H1 (cell line): ENCODE results near the gene TMEM139. TPM values are rescaled to one million over a fixed set of nuclear protein-coding genes. Genes with fewer than 3 reads are reported as not detected.

Source experiments
- CTCF ChIA-PET: fragments of 300-600 bp; sonication (Branson Sonifier 250); formaldehyde crosslinking; loops from one replicate; lab custom pipeline; 2021; ENCODE audit not compliant: partially characterized antibody; lab: Charles Lee
- POLR2A ChIA-PET: fragments of 300-600 bp; sonication (Branson Sonifier 250); formaldehyde crosslinking; loops from one replicate; lab custom pipeline; 2021; ENCODE audit warnings: inconsistent platforms; ENCODE audit not compliant: partially characterized antibody; lab: Charles Lee
- DNase-seq, 2 experiments: peaks; one replicate each; pipeline versions ENCODE4 v3.0.0 to v3.0.0-alpha.2; 2010 to 2022; ENCODE audit warnings: low spot score in 2 of 2, low read depth in 1 of 2, mixed read lengths in 1 of 2
- FAIRE-seq: peaks from 2 replicates; lab custom pipeline; 2011; peaks lifted over from hg19 to GRCh38; lab: Jason Lieb, UNC
- H2AFZ ChIP-seq: 2 replicates; pipeline ENCODE4 v1.8.1; 2012; ENCODE audit warnings: low read length, inconsistent platforms
- H2AK5ac ChIP-seq: 2 replicates; pipeline ENCODE4 v1.6.1; 2013; ENCODE audit warnings: low read depth, low read length
- H2BK120ac ChIP-seq: replicated peaks from 2 replicates; pipeline ENCODE3; 2013; ENCODE audit warnings: low read depth, low read length, inconsistent platforms
- H2BK12ac ChIP-seq: 2 replicates; pipeline ENCODE4 v1.6.1; 2013; ENCODE audit warnings: low read depth, low read length
- H2BK15ac ChIP-seq: 2 replicates; pipeline ENCODE4 v1.6.1; 2013; ENCODE audit warnings: low read length
- H2BK20ac ChIP-seq: 2 replicates; pipeline ENCODE4 v1.6.1; 2013; ENCODE audit warnings: low read length
- H2BK5ac ChIP-seq: 2 replicates; pipeline ENCODE4 v1.6.1; 2013; ENCODE audit warnings: low read depth, low read length
- H3K14ac ChIP-seq: 2 replicates; pipeline ENCODE4 v1.6.1; 2013; ENCODE audit warnings: inconsistent platforms; ENCODE audit not compliant: insufficient read length
- H3K18ac ChIP-seq: 2 replicates; pipeline ENCODE4 v1.6.1; 2013; ENCODE audit warnings: low read length; ENCODE audit errors: extremely low read depth
- H3K23ac ChIP-seq: 2 replicates; pipeline ENCODE4 v1.6.1; 2013; ENCODE audit warnings: inconsistent platforms; ENCODE audit not compliant: insufficient read length
- H3K23me2 ChIP-seq: 2 replicates; pipeline ENCODE4 v1.6.1; 2013; ENCODE audit warnings: low read depth, low read length
- H3K27ac ChIP-seq: 2 replicates; pipeline ENCODE4 v1.6.1; 2011; ENCODE audit warnings: low read depth, low read length, inconsistent platforms
- H3K27me3 ChIP-seq, 4 experiments: replicated peaks in 1 of 4; 1 replicate in 1 of 4; 2 replicates in 3 of 4; pipeline versions ENCODE4 v1.6.1 to v1.8.1; 2011 to 2013; ENCODE audit warnings: low read length in 3 of 4, mild to moderate bottlenecking in 3 of 4, inconsistent platforms in 2 of 4, mixed read lengths in 2 of 4, moderate library complexity in 1 of 4; ENCODE audit not compliant: control insufficient read depth in 3 of 4, insufficient read depth in 3 of 4; ENCODE audit errors: extremely low read depth in 1 of 4
- H3K36me3 ChIP-seq, 4 experiments: 2 replicates each; pipeline versions ENCODE4 v1.6.1 to v1.8.1; 2011 to 2013; ENCODE audit warnings: mild to moderate bottlenecking in 4 of 4, low read length in 3 of 4, moderate library complexity in 2 of 4, control low read depth in 1 of 4, inconsistent platforms in 1 of 4; ENCODE audit not compliant: insufficient read depth in 4 of 4, control insufficient read depth in 2 of 4
- H3K4ac ChIP-seq: replicated peaks from 2 replicates; pipeline ENCODE3; 2013; ENCODE audit warnings: low read length, low read depth, mixed read lengths, inconsistent platforms; ENCODE audit not compliant: insufficient read length
- H3K4me1 ChIP-seq, 4 experiments: replicated peaks in 1 of 4; 1 replicate in 1 of 4; 2 replicates in 3 of 4; pipeline versions ENCODE4 v1.6.1 to v1.8.1; 2011 to 2013; ENCODE audit warnings: low read length in 3 of 4, inconsistent platforms in 2 of 4, mixed read lengths in 1 of 4; ENCODE audit not compliant: insufficient read depth in 4 of 4, control insufficient read depth in 3 of 4
- H3K4me2 ChIP-seq, 2 experiments: 2 replicates each; pipeline versions ENCODE4 v1.6.1 to v1.8.1; 2011 to 2013; ENCODE audit warnings: low read depth in 2 of 2, low read length in 2 of 2, control low read depth in 1 of 2, inconsistent platforms in 1 of 2, mild to moderate bottlenecking in 1 of 2; ENCODE audit not compliant: insufficient read depth in 1 of 2
- H3K4me3 ChIP-seq, 4 experiments: fragments of 200-600, 300-600 bp in 1 of 4; sonication (generic), shearing (Covaris generic), sonication (Bioruptor Twin) in 1 of 4; 2 replicates each; pipeline versions ENCODE4 v1.5.1 to v1.8.1; 2011 to 2016; ENCODE audit warnings: low read length in 4 of 4, low read depth in 3 of 4, control low read depth in 2 of 4, inconsistent platforms in 2 of 4, mild to moderate bottlenecking in 2 of 4, mixed read lengths in 1 of 4, moderate library complexity in 1 of 4; ENCODE audit not compliant: insufficient read depth in 2 of 4; ENCODE audit errors: extremely low read depth in 1 of 4
- H3K56ac ChIP-seq: replicated peaks from 2 replicates; pipeline ENCODE3; 2013; ENCODE audit warnings: low read depth, mild to moderate bottlenecking, mixed read lengths, low read length, inconsistent platforms; ENCODE audit not compliant: insufficient read length
- H3K79me1 ChIP-seq: 2 replicates; pipeline ENCODE4 v1.6.1; 2013; ENCODE audit warnings: low read depth, low read length, control low read depth
- H3K79me2 ChIP-seq, 2 experiments: 2 replicates each; pipeline versions ENCODE4 v1.6.1 to v1.8.1; 2012 to 2013; ENCODE audit warnings: low read length in 2 of 2, mild to moderate bottlenecking in 2 of 2, inconsistent platforms in 1 of 2; ENCODE audit not compliant: insufficient read depth in 2 of 2, control insufficient read depth in 1 of 2
- H3K9ac ChIP-seq, 4 experiments: replicated peaks in 1 of 4; 1 replicate in 1 of 4; 2 replicates in 3 of 4; pipeline versions ENCODE4 v1.6.1 to v1.8.1; 2011 to 2013; ENCODE audit warnings: low read depth in 3 of 4, low read length in 3 of 4, control low read depth in 2 of 4, mild to moderate bottlenecking in 2 of 4, moderate library complexity in 2 of 4, inconsistent platforms in 1 of 4; ENCODE audit errors: extremely low read depth in 1 of 4
- H3K9me3 ChIP-seq, 2 experiments: 2 replicates each; pipeline versions ENCODE4 v1.6.1 to v1.8.1; 2012 to 2013; ENCODE audit warnings: mild to moderate bottlenecking in 2 of 2, moderate library complexity in 2 of 2, control low read depth in 1 of 2, inconsistent platforms in 1 of 2, low read depth in 1 of 2, low read length in 1 of 2, mixed read lengths in 1 of 2; ENCODE audit not compliant: insufficient read depth in 2 of 2
- H4K20me1 ChIP-seq, 2 experiments: replicated peaks in 1 of 2; 2 replicates each; pipeline versions ENCODE3 to v1.8.1; 2011 to 2013; ENCODE audit warnings: inconsistent platforms in 2 of 2, low read length in 2 of 2, mild to moderate bottlenecking in 1 of 2; ENCODE audit not compliant: insufficient read depth in 2 of 2, control insufficient read depth in 1 of 2
- H4K5ac ChIP-seq: 2 replicates; pipeline ENCODE4 v1.6.1; 2013; ENCODE audit warnings: low read length, low read depth, mixed read lengths, inconsistent platforms; ENCODE audit not compliant: insufficient read length
- H4K8ac ChIP-seq: 2 replicates; pipeline ENCODE4 v1.8.0; 2013; ENCODE audit warnings: mild to moderate bottlenecking, moderate library complexity, low read length, inconsistent platforms; ENCODE audit not compliant: insufficient read depth; ENCODE audit errors: extremely low read depth
- H4K91ac ChIP-seq: replicated peaks from 2 replicates; pipeline ENCODE3; 2013; ENCODE audit warnings: low read length, mixed read lengths, inconsistent platforms; ENCODE audit not compliant: insufficient read length
- ASH2L ChIP-seq: fragments of 200-600, 300-600 bp; sonication (generic); IDR thresholded peaks from one replicate; pipeline ENCODE4 v1.7.1; 2017; ENCODE audit warnings: low read length
- ATF3 ChIP-seq: IDR thresholded peaks from 2 replicates; pipeline ENCODE4 v1.6.1; 2011; ENCODE audit warnings: low read depth, mild to moderate bottlenecking, low read length; ENCODE audit not compliant: insufficient read depth
- BACH1 ChIP-seq: IDR thresholded peaks from 2 replicates; pipeline ENCODE4 v1.6.1; 2012; ENCODE audit warnings: low read length, improper control_type of control experiment
- EGR1 ChIP-seq: IDR thresholded peaks from 2 replicates; pipeline ENCODE4 v1.6.1; 2011; ENCODE audit warnings: low read depth, low read length, borderline replicate concordance
- EP300 ChIP-seq, 2 experiments: IDR thresholded peaks; 1 replicate in 1 of 2; 2 replicates in 1 of 2; pipeline ENCODE4 v1.6.1; 2011 to 2012; ENCODE audit warnings: low read depth in 2 of 2, low read length in 2 of 2, mild to moderate bottlenecking in 2 of 2, borderline replicate concordance in 1 of 2, inconsistent platforms in 1 of 2, moderate library complexity in 1 of 2
- JUN ChIP-seq: IDR thresholded peaks from 2 replicates; pipeline ENCODE4 v1.6.1; 2011; ENCODE audit warnings: low read depth, mild to moderate bottlenecking, improper control_type of control experiment, low read length
- KDM1A ChIP-seq: fragments of 200-600, 300-600 bp; sonication (generic); IDR thresholded peaks from 2 replicates; pipeline ENCODE4 v1.7.1; 2016; ENCODE audit warnings: mild to moderate bottlenecking, low read length, borderline replicate concordance
- KDM4A ChIP-seq: IDR thresholded peaks from one replicate; pipeline ENCODE4 v1.7.1; 2012; ENCODE audit warnings: low read depth, mild to moderate bottlenecking, moderate library complexity, low read length, inconsistent platforms; ENCODE audit not compliant: severe bottlenecking
- MAX ChIP-seq: IDR thresholded peaks from 2 replicates; pipeline ENCODE4 v1.6.1; 2012; ENCODE audit warnings: inconsistent platforms
- NANOG ChIP-seq: IDR thresholded peaks from 2 replicates; pipeline ENCODE4 v1.6.1; 2011; ENCODE audit warnings: low read length, low read depth, mild to moderate bottlenecking, inconsistent platforms; ENCODE audit not compliant: insufficient read depth, poor library complexity, severe bottlenecking
- POLR2AphosphoS5 ChIP-seq: IDR thresholded peaks from 2 replicates; pipeline ENCODE4 v1.6.1; 2011; ENCODE audit warnings: low read depth, low read length
- RAD21 ChIP-seq, 2 experiments: IDR thresholded peaks in 1 of 2; conservative IDR thresholded peaks in 1 of 2; 2 replicates each; pipeline ENCODE4 v1.6.1; 2011; ENCODE audit warnings: low read depth in 2 of 2, low read length in 2 of 2, improper control_type of control experiment in 1 of 2, inconsistent platforms in 1 of 2, mild to moderate bottlenecking in 1 of 2, moderate library complexity in 1 of 2
- WGBS, 2 experiments: shearing (Covaris generic) in 1 of 2; methylation state at CpG; one replicate each; pipeline versions ENCODE4 v1.1.6 to v1.1.7; 2013 to 2015; ENCODE audit warnings: low lambda C conversion rate in 2 of 2, mixed read lengths in 2 of 2, inconsistent platforms in 1 of 2, low coverage in 1 of 2, missing lambda C conversion rate in 1 of 2; ENCODE audit not compliant: insufficient replicate concordance in 2 of 2, insufficient coverage in 1 of 2, insufficient read length in 1 of 2; ENCODE audit errors: extremely low coverage in 1 of 2, missing lambda C conversion rate in 1 of 2; 5-methylcytosine and 5-hydroxymethylcytosine counted together
- polyA plus RNA-seq, 7 experiments: library from polyadenylated mRNA; depleted of rRNA in 3 of 7; stranded (reverse) in 5 of 7; unstranded in 2 of 7; fragments of >200 nt in 5 of 7; fragments of 200-250 nt in 2 of 7; gene quantifications; 1 replicate in 5 of 7; 2 replicates in 1 of 7; 4 replicates in 1 of 7; pipeline versions ENCODE4 v1.2.1 to v1.2.3, GENCODE V29; 2011 to 2013; ENCODE audit warnings: missing spikeins in 2 of 7, mixed read lengths in 2 of 7
- total RNA-seq: library from RNA; stranded (reverse); fragmentation: NEBNext Ultra II Directional; extraction: Animal tissue kit (Norgen Biotek cat#: 25700); gene quantifications from 2 replicates; pipeline ENCODE4 v1.2.1, GENCODE V29; 2021

TMEM139 gene
- total and polyA plus RNA-seq, 2 of the 8 experiments (the other 6 are each of a cell fraction or from before 2014, with no cell fraction given), result 3.2 to 6.7 TPM

- H2BK5ac ChIP-seq, result no peak overlapping the region
- no peak overlapping the region for H4K8ac ChIP-seq
- H4K91ac ChIP-seq, result no peak overlapping the region
- no peaks in the 10 kb centered on the region for H3K79me2 ChIP-seq
- H4K5ac ChIP-seq, result no peak overlapping the region
- H3K4me3 ChIP-seq, result no peak overlapping the region
- no peak for TF ChIP-seq EP300 (IDR thresholded peaks at IDR 0.05; ENCODE audit: borderline replicate concordance in 1 of 2, low read depth in 2 of 2, low read length in 2 of 2)
- TF ChIP-seq KDM1A, result no peak
- TF ChIP-seq POLR2AphosphoS5, result no peak
- no peak for TF ChIP-seq KDM4A
- no peak for TF ChIP-seq NANOG
- no peak for TF ChIP-seq JUN
- no peak for TF ChIP-seq MAX
- no peak for TF ChIP-seq RAD21 (IDR thresholded peaks at IDR 0.05 in 1 of 2, conservative IDR thresholded peaks at IDR 0.05 in 1 of 2; ENCODE audit: low read depth in 2 of 2, low read length in 2 of 2)
- TF ChIP-seq ATF3, result no peak
- TF ChIP-seq BACH1, result no peak
- TF ChIP-seq EGR1, result no peak
- no peak for TF ChIP-seq ASH2L
- H3K27ac ChIP-seq, result no peak overlapping the region
- CTCF ChIA-PET, result interaction anchor here (1.2 to 3.8 kb wide), 6 partner anchors 13 to 66 kb away, joined by 3 to 21 read pairs (median 6); no protein-coding TSS in a partner anchor
- peaks cover 0 to 2% of the 10 kb centered on the region in 2 experiments; a peak in 1 of 4 replicates for H3K9me3 ChIP-seq
- no peak overlapping the region for H2BK15ac ChIP-seq
- H3K4me1 ChIP-seq, result peaks cover 9 to 12% (median 10%) of the 10 kb centered on the region in 4 experiments
- peaks cover 2 to 8% (median 7%) of the 10 kb centered on the region in 4 experiments for H3K27me3 ChIP-seq
- H2AK5ac ChIP-seq, result no peak overlapping the region
- no peak overlapping the region for H3K14ac ChIP-seq
- FAIRE-seq (no peak), DNase-seq (no peak)
- no peaks in the 10 kb centered on the region for H4K20me1 ChIP-seq
- H3K4ac ChIP-seq, result no peak overlapping the region
- 94% methylated on average over 2 of the region's 2 CpGs; no CpG with 5 or more reads in 1 of the 2 experiments for WGBS, 2 experiments
- H3K56ac ChIP-seq, result no peak overlapping the region
- no peaks in the 10 kb centered on the region for H3K36me3 ChIP-seq
- H2BK120ac ChIP-seq, result no peak overlapping the region
- no peaks in the 10 kb centered on the region for H3K79me1 ChIP-seq
- H2AFZ ChIP-seq, result no peak overlapping the region
- POLR2A ChIA-PET, result interaction anchor here (2.4 kb wide), 1 partner anchor 18 kb away, joined by 8 read pairs; the partner anchor contains the start of gene GSTK1
- H3K4me2 ChIP-seq, result no peak overlapping the region
- H3K23ac ChIP-seq, result no peak overlapping the region
- no peak overlapping the region for H3K18ac ChIP-seq
- H2BK12ac ChIP-seq, result no peak overlapping the region
- H3K23me2 ChIP-seq, result peaks cover 4% of the 10 kb centered on the region; the same call in 1 of the 2 replicates
- no peak overlapping the region for H3K9ac ChIP-seq
- H2BK20ac ChIP-seq, result no peak overlapping the region
These were observed 3.2 kb upstream of the TMEM139 start for GRCh38 chr7:143281529-143281928.
